22Rv1 (cell line): ENCODE measurements around the gene IL1RL1.

ENCODE experiments used
- H3K27ac ChIP-seq: fragments of 450-650 bp; 2 replicates; pipeline ENCODE4 v1.5.1; 2017
- ZFX ChIP-seq: fragments of 450-650 bp; IDR thresholded peaks from 2 replicates; pipeline ENCODE4 v1.6.1; 2017; ENCODE audit warnings: antibody characterized with exemption, borderline replicate concordance
- TF ChIP-seq, protein P1 (sequence below): fragments of 450-650 bp; IDR thresholded peaks from 2 replicates; pipeline ENCODE4 v1.5.1; 2017; ENCODE audit warnings: mild to moderate bottlenecking

IL1RL1 gene

DNA sequence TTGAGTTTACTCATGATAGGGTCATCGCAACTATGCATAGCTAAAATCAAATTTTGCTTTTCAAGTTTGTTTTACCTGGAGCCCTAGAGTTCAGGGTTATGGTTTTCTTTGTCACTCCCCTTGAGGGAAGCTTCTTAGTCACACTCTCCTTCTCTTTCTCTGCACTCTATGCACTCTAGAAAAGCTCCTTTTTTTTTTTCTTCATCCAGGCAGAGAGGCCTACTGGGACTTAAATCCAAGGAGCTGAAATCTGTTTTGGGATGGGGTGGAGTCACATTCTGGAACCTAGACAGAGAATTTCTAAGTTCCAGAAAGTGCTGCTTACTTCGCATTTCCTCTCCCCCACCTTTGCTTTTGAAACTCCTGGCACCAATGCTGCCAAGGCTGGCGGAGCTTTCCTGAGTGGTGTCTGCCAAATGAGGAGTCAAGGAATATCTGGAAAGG is 25.2 kb downstream of the IL1RL1 start:
- TF ChIP-seq, protein P1, sequence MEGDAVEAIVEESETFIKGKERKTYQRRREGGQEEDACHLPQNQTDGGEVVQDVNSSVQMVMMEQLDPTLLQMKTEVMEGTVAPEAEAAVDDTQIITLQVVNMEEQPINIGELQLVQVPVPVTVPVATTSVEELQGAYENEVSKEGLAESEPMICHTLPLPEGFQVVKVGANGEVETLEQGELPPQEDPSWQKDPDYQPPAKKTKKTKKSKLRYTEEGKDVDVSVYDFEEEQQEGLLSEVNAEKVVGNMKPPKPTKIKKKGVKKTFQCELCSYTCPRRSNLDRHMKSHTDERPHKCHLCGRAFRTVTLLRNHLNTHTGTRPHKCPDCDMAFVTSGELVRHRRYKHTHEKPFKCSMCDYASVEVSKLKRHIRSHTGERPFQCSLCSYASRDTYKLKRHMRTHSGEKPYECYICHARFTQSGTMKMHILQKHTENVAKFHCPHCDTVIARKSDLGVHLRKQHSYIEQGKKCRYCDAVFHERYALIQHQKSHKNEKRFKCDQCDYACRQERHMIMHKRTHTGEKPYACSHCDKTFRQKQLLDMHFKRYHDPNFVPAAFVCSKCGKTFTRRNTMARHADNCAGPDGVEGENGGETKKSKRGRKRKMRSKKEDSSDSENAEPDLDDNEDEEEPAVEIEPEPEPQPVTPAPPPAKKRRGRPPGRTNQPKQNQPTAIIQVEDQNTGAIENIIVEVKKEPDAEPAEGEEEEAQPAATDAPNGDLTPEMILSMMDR: no peak
- no peak for TF ChIP-seq ZFX
- no peak overlapping the region for H3K27ac ChIP-seq

DNA sequence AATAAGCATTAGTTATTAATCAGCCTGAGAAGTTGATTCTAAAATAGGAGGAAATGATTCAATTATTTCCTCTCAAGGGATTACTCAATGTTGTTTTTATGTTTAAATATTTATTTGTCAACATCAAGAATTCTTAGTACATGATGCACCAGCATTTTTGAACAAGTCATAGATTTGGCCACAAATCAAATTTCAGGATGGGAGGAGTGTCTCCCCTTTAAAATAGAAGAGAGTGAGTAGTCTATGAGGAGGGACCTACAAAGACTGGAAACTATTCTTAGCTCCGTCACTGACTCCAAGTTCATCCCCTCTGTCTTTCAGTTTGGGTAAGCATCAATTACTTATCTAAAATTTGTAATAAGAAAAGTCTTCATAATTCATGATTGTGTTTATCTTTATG is 25.6 kb downstream of the IL1RL1 start:
- no peak for TF ChIP-seq ZFX
- TF ChIP-seq, protein P1: no peak
- H3K27ac ChIP-seq: no peak overlapping the region

DNA sequence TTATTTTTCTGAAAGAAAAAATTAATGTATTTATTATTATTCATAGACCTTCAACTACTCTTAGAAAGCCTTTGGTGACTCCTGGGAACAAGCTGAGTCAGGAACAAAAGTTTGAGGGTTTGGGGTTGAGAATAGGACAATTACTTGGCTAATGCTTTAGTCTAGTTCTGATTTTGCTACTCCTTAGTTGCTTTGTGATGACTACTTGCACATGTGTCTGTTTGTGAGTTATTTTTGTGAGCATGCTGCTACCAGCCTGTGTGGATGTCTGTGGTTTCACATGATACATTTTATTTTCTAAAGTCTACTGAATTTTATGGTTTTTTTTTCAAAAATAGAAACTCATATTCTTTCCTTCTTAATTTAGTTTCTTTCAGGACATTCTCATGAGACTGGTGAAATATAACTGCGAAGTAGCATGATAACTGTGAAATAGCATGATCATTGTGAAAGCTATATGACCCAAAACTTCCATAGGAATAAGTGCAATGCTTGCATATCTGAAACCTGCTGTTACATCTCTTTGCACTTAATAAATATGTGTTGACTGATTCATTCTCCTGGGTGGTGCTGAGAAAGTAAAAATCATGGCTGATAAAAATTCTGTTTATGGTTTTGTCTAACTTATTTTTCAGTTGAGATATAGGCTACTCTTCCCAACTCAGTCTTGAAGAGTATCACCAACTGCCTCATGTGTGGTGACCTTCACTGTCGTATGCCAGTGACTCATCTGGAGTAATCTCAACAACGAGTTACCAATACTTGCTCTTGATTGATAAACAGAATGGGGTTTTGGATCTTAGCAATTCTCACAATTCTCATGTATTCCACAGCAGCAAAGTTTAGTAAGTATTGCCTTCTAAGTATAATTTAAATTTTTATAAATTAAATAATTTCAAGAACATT is 26.4 kb downstream of the IL1RL1 start:
- no peak overlapping the region for H3K27ac ChIP-seq
- no peak for TF ChIP-seq ZFX
- TF ChIP-seq, protein P1: no peak

DNA sequence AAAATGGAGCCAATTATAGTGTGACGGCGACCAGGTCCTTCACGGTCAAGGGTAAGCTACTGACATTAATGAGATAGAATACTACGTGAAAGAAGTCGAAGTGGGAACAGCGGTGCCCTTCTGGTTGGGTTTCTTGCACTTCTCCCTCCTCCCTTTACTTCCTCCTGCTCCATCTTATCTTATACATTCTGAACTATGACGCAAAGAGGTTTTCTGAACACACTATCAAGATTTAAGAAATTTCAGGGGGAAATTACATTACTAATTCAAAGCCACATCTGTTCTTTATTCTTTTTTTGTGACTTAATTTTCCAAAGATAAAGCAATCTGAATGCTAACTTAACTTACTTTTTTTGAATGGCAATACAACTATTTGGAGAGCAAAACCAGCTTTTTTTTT is 29.4 kb downstream of the IL1RL1 start:
- H3K27ac ChIP-seq: no peak overlapping the region
- no peak for TF ChIP-seq ZFX
- TF ChIP-seq, protein P1: no peak

DNA sequence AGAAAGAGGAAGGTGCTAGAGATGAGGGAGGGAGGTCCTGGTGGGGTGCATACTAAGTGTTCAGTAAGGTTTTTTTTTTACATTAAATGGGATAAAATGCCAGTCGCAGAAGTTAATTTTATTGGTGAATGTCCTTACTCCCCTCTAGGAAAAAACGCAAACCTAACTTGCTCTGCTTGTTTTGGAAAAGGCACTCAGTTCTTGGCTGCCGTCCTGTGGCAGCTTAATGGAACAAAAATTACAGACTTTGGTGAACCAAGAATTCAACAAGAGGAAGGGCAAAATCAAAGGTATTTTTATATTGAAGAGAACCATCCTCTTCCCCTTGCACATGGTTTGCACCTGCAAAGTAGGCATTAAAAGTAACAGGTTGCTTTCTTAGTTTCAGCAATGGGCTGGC is 31.5 kb downstream of the IL1RL1 start:
- no peak for TF ChIP-seq ZFX
- TF ChIP-seq, protein P1: no peak
- no peak overlapping the region for H3K27ac ChIP-seq

DNA sequence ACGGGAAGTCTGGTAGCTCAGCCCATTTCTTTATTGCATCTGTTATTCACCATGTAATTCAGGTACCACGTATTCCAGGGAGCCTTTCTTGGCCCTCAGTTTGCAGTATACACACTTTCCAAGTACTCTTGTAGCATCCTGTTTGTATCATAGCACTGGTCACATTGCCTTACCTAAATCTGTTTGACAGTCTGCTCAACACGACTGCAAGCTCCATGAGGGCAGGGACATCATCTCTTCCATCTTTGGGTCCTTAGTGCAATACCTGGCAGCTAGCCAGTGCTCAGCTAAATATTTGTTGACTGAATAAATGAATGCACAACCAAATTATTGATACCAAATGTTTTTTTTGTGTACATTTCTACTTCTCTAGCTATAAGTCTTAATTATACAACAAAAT is 33.0 kb downstream of the IL1RL1 start:
- H3K27ac ChIP-seq: no peak overlapping the region
- TF ChIP-seq, protein P1: no peak
- no peak for TF ChIP-seq ZFX

DNA sequence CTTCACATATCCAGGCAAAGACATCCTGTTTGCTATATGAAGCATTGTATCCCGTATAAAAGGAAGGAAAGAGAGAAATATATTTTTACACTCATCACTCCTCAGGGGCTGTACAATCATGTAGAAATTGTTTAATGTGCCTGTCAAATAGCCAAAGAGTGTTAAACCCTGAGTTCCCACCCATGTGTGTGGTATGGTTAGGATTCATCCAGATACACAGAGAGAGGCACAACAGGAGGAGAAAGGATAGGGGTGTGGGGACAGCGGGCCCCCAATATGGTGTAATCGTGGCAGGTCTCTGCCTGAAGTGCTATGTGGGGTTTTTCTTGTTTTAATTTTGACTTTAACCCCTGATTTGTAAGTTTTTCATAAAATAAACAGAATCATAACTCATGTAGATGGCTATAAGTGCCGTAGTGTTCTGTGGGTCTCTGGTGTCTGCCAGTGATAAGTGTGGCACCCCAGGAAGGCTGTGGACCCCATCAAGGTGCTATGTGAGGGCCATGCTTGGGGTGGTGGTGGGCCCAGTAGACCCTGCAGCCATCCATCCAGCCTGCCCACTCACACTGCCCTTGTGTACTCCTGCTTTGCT is 34.1 kb downstream of the IL1RL1 start:
- no peak for TF ChIP-seq ZFX
- TF ChIP-seq, protein P1: no peak
- H3K27ac ChIP-seq: no peak overlapping the region
